ENCODE results near the gene TULP4. TPM values are rescaled to one million over a fixed set of nuclear protein-coding genes. Genes with fewer than 3 reads are reported as not detected.

TULP4 gene
- total RNA-seq, 1 experiment from 2014 or later: 82.0 TPM

- POLR2A ChIA-PET (ENCODE audit: low non-redundant PET): interaction anchor here (0.6 kb wide), 2 partner anchors 80 to 164 kb away, joined by 3 to 6 read pairs; no protein-coding TSS in a partner anchor
- TF ChIP-seq, protein P1, sequence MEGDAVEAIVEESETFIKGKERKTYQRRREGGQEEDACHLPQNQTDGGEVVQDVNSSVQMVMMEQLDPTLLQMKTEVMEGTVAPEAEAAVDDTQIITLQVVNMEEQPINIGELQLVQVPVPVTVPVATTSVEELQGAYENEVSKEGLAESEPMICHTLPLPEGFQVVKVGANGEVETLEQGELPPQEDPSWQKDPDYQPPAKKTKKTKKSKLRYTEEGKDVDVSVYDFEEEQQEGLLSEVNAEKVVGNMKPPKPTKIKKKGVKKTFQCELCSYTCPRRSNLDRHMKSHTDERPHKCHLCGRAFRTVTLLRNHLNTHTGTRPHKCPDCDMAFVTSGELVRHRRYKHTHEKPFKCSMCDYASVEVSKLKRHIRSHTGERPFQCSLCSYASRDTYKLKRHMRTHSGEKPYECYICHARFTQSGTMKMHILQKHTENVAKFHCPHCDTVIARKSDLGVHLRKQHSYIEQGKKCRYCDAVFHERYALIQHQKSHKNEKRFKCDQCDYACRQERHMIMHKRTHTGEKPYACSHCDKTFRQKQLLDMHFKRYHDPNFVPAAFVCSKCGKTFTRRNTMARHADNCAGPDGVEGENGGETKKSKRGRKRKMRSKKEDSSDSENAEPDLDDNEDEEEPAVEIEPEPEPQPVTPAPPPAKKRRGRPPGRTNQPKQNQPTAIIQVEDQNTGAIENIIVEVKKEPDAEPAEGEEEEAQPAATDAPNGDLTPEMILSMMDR (conservative IDR thresholded peaks at IDR 0.05; ENCODE audit: low read depth, low read length): no peak
- no peak for TF ChIP-seq EZH2 (IDR thresholded peaks at IDR 0.05; ENCODE audit: borderline replicate concordance, low read depth, low read length, poor library complexity, severe bottlenecking)
- Histone ChIP-seq H3K36me3 (ENCODE audit: insufficient read depth, low read length, poor library complexity, severe bottlenecking) (no peaks in the 10 kb centered on the region), H3K9me3 (ENCODE audit: low read depth, low read length, poor library complexity, severe bottlenecking) (no peaks in the 10 kb centered on the region), H3K4me1 (ENCODE audit: insufficient read depth, low read length, poor library complexity, severe bottlenecking) (peaks cover 4% of the 10 kb centered on the region), H3K4me3 (ENCODE audit: low read depth, low read length, poor library complexity, severe bottlenecking) (no peak overlapping the region), H3K27me3 (replicated peaks; ENCODE audit: insufficient read depth, low read depth, low read length, poor library complexity) (no peaks in the 10 kb centered on the region), H3K27ac (ENCODE audit: low read depth, low read length, poor library complexity, severe bottlenecking) (no peak overlapping the region)
- intact Hi-C loops (cut with micrococcal nuclease; ENCODE audit: unreplicated experiment): no loop called here
- BruUV-seq (replicated peaks): no TSS peak
- no peak for DNase-seq (ENCODE audit: low spot score)
- CTCF ChIA-PET: no interaction called here
These were observed 65.6 kb downstream of the TULP4 start for GRCh38 chr6:158377860-158378259.

GRCh38 chr6:158379336-158379735 lies 67.1 kb downstream of the TULP4 start:
- Histone ChIP-seq H3K9me3 (ENCODE audit: low read depth, low read length, poor library complexity, severe bottlenecking) (no peaks in the 10 kb centered on the region), H3K4me1 (ENCODE audit: insufficient read depth, low read length, poor library complexity, severe bottlenecking) (peaks cover 4% of the 10 kb centered on the region), H3K27me3 (replicated peaks; ENCODE audit: insufficient read depth, low read depth, low read length, poor library complexity) (no peaks in the 10 kb centered on the region), H3K27ac (ENCODE audit: low read depth, low read length, poor library complexity, severe bottlenecking) (no peak overlapping the region), H3K4me3 (ENCODE audit: low read depth, low read length, poor library complexity, severe bottlenecking) (no peak overlapping the region), H3K36me3 (ENCODE audit: insufficient read depth, low read length, poor library complexity, severe bottlenecking) (no peaks in the 10 kb centered on the region)
- BruUV-seq (replicated peaks): no TSS peak
- ChIA-PET CTCF (no interaction called here), POLR2A (ENCODE audit: low non-redundant PET) (no interaction called here)
- no peak for TF ChIP-seq EZH2 (IDR thresholded peaks at IDR 0.05; ENCODE audit: borderline replicate concordance, low read depth, low read length, poor library complexity, severe bottlenecking)
- TF ChIP-seq, protein P1 (conservative IDR thresholded peaks at IDR 0.05; ENCODE audit: low read depth, low read length): no peak
- intact Hi-C loops (cut with micrococcal nuclease; ENCODE audit: unreplicated experiment): no loop called here
- DNase-seq (ENCODE audit: low spot score): no peak

- Histone ChIP-seq H3K27me3 (replicated peaks; ENCODE audit: insufficient read depth, low read depth, low read length, poor library complexity) (no peaks in the 10 kb centered on the region), H3K4me3 (ENCODE audit: low read depth, low read length, poor library complexity, severe bottlenecking) (no peak overlapping the region), H3K4me1 (ENCODE audit: insufficient read depth, low read length, poor library complexity, severe bottlenecking) (peaks cover 4% of the 10 kb centered on the region), H3K9me3 (ENCODE audit: low read depth, low read length, poor library complexity, severe bottlenecking) (no peaks in the 10 kb centered on the region), H3K27ac (ENCODE audit: low read depth, low read length, poor library complexity, severe bottlenecking) (no peak overlapping the region), H3K36me3 (ENCODE audit: insufficient read depth, low read length, poor library complexity, severe bottlenecking) (no peaks in the 10 kb centered on the region)
- ChIA-PET CTCF (no interaction called here), POLR2A (ENCODE audit: low non-redundant PET) (no interaction called here)
- no peak for DNase-seq (ENCODE audit: low spot score)
- TF ChIP-seq, protein P1 (conservative IDR thresholded peaks at IDR 0.05; ENCODE audit: low read depth, low read length): no peak
- no peak for TF ChIP-seq EZH2 (IDR thresholded peaks at IDR 0.05; ENCODE audit: borderline replicate concordance, low read depth, low read length, poor library complexity, severe bottlenecking)
- intact Hi-C loops (cut with micrococcal nuclease; ENCODE audit: unreplicated experiment): no loop called here
- no TSS peak for BruUV-seq (replicated peaks)
These were observed 68.9 kb downstream of the TULP4 start for GRCh38 chr6:158381214-158381613.

All from A673 (cell line).